Nucleus accumbens (tissue), 56 donors: Measurements from ENCODE around the gene PRKACB.
A peak's percentile ranks its signal among the peaks of the same experiment; 100 is the strongest.
"Not testable (repeated sequence)": the region's sequence is repeated elsewhere in the genome, so short reads cannot be mapped to it uniquely, and the experiment has no call there.

Source experiments
- DNase-seq, 56 donors: peaks; one replicate each; lab custom pipeline; 2025; lab: John Stamatoyannopoulos, UW

PRKACB gene

GRCh38 chr1:84214115-84214956 is 70.3 kb downstream of the PRKACB start:
- DNase-seq = no peak

- no peak for DNase-seq
These were observed 73.2 kb downstream of the PRKACB start for GRCh38 chr1:84217239-84217638.

GRCh38 chr1:84223751-84224432 is 79.8 kb downstream of the PRKACB start:
- no peak for DNase-seq

- no peak for DNase-seq
These were observed 80.8 kb downstream of the PRKACB start for GRCh38 chr1:84224905-84225304.

- DNase-seq = no peak
These were observed 81.6 kb downstream of the PRKACB start for GRCh38 chr1:84225646-84226045.

- not testable (repeated sequence) for DNase-seq
These were observed 88.6 kb downstream of the PRKACB start for GRCh38 chr1:84232676-84233075.

- no peak for DNase-seq
These were observed 92.2 kb downstream of the PRKACB start for GRCh38 chr1:84236256-84236655.

- no peak for DNase-seq
These were observed 98.6 kb downstream of the PRKACB start for GRCh38 chr1:84242641-84243040.

- DNase-seq = no peak
These were observed 101.5 kb downstream of the PRKACB start for GRCh38 chr1:84245563-84245962.

- DNase-seq = no peak
These were observed 102.1 kb downstream of the PRKACB start for GRCh38 chr1:84246213-84246612.

- DNase-seq = no peak
These were observed 103.6 kb downstream of the PRKACB start for GRCh38 chr1:84247425-84248220.

GRCh38 chr1:84250668-84251067 is 106.6 kb downstream of the PRKACB start:
- DNase-seq = no peak

- no peak for DNase-seq
These were observed 109.0 kb downstream of the PRKACB start for GRCh38 chr1:84253036-84253435.

GRCh38 chr1:84253891-84254290 is 109.8 kb downstream of the PRKACB start:
- DNase-seq = peak in 53 of 56 donors; percentile 39 to 92 (median 75)

GRCh38 chr1:84254703-84255238 is 110.7 kb downstream of the PRKACB start:
- no peak for DNase-seq

GRCh38 chr1:84255582-84255981 is 111.5 kb downstream of the PRKACB start:
- DNase-seq = no peak

- peak in 4 of 56 donors; percentile 3 to 11 (median 6) for DNase-seq
These were observed 113.5 kb downstream of the PRKACB start for GRCh38 chr1:84257617-84258016.

- DNase-seq = no peak
These were observed 115.3 kb downstream of the PRKACB start for GRCh38 chr1:84259376-84259775.

- DNase-seq = no peak
These were observed 115.9 kb downstream of the PRKACB start for GRCh38 chr1:84259989-84260388.

GRCh38 chr1:84260852-84261518 is 116.9 kb downstream of the PRKACB start:
- no peak for DNase-seq
